Activated T-cell treated with anti-CD3 and anti-CD28 coated beads, Interleukin-2, amount 50 U/mL, for 4 hours (primary cell): ENCODE results near the gene CDNF. TPM values are rescaled to one million over a fixed set of nuclear protein-coding genes. Genes with fewer than 3 reads are reported as not detected.

Experiments used
- ATAC-seq, 2 donors: fragments of 200-7000 bp; cut with Tn5 transposase; one replicate each; pipeline ENCODE4 v1.10.0; 2021
- DNase-seq: peaks from one replicate; pipeline ENCODE4 v3.0.0-alpha.2; 2020
- H3K27me3 Mint-ChIP-seq: one replicate; pipeline ENCODE4 v1.8.0; 2021; ENCODE audit warnings: low read depth, mixed read lengths
- H3K36me3 Mint-ChIP-seq: one replicate; pipeline ENCODE4 v1.8.0; 2022; ENCODE audit warnings: mixed read lengths; ENCODE audit not compliant: insufficient read depth
- H3K4me1 Mint-ChIP-seq: one replicate; pipeline ENCODE4 v1.8.0; 2021; ENCODE audit warnings: low read depth, mixed read lengths
- H3K4me3 Mint-ChIP-seq: one replicate; pipeline ENCODE4 v1.8.0; 2021; ENCODE audit warnings: mild to moderate bottlenecking, moderate library complexity, mixed read lengths
- H3K9me3 Mint-ChIP-seq: one replicate; pipeline ENCODE4 v1.8.0; 2021; ENCODE audit warnings: mixed read lengths
- total RNA-seq, 3 donors: library from RNA; stranded (reverse); gene quantifications; one replicate each; pipeline ENCODE4 v1.2.1, GENCODE V29; 2021

The CDNF gene
- total RNA-seq, 3 donors from 2014 or later, result 0.71 to 2.1 (median 1.0) TPM

DNA sequence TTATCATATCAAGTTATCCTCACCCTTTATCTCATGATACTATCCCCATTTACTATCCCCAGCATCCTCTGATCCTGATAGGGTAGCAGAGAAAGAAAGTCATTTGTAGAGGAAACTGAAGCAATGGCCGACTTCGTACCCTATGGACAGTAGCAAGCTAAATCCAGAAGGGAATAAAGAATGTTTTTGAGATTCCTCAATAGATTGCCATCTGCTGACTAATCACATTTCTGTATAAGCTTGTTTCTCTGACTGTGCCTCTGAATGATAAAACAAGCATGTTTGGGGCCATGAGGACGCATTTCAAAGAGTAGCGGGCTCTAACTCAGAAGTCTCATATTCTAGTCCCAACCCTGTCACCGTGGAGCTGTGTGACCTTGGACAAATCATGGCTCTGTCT is 49.9 kb downstream of the CDNF start:
- ATAC-seq (no peak), DNase-seq (no peak)
- H3K9me3 Mint-ChIP-seq, result peaks cover 10% of the 10 kb centered on the region
- no peaks in the 10 kb centered on the region for H3K4me1 Mint-ChIP-seq
- H3K36me3 Mint-ChIP-seq, result no peaks in the 10 kb centered on the region
- no peaks in the 10 kb centered on the region for H3K27me3 Mint-ChIP-seq
- H3K4me3 Mint-ChIP-seq, result no peak overlapping the region

DNA sequence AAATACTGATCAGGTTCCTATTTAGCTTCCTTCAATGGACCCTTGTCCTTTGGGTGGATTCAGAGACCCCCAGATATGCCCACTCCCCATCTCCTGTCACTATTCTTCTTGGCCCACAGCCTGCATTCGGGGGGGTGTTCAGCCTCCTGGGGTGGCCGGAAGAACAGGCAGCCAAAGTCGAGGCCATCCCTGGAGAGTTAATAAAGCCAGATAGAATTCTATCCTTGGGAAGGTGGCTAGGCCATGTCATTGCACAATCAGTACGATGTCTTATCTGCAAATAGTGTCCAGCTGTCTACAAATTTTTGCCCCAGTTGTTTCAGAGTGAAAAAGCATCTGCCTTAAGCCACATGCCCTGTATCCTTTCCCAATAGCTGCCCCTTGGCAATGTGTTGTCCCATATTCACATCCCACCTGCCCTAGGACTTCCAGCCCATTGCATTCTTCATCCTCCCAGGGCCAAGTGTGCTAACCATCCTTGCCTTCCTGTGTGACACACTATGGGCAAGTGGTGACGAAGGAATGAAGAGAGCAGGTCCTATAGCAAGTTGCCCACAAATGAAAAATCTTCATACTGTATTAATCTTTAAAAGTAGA is 53.3 kb downstream of the CDNF start:
- Mint-ChIP-seq H3K36me3 (no peaks in the 10 kb centered on the region), H3K4me1 (peaks cover 6% of the 10 kb centered on the region), H3K9me3 (peaks cover 10% of the 10 kb centered on the region), H3K27me3 (no peaks in the 10 kb centered on the region), H3K4me3 (no peak overlapping the region)
- DNase-seq, result no peak
- no peak for ATAC-seq

DNA sequence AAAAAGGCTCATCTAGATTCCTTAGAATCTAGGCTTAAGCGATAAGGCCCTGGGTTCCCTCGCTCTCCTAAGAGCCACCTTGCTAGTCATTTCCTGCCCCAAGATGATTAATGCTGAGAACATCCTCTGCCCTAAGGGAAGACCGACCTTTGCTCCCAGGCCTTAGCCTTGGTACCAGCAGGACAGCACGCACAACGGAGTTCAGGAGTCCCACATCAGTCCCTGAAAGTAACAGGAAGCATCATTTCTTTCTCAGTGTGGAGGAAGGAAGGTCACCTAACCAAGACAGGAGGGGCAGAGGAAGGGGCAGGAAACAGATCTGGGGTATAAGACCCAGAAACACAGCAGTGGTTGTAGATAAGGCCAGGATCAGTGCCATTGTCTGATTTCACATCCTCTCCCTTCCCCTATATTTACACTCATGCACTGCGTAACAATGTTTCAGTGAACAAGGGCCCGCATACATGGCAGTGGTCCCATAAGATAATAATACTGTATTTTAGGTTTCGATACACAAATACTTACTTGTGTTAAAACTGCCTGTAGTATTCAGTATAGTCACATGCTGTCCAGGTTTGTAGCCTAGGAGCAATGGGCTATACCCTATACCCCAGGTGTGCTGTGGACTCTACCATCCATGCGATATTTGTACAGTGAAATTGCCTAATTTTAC is 55.0 kb downstream of the CDNF start:
- peaks cover 6% of the 10 kb centered on the region for H3K4me1 Mint-ChIP-seq
- ATAC-seq, result peak; percentile 50 to 51
- H3K27me3 Mint-ChIP-seq, result no peaks in the 10 kb centered on the region
- DNase-seq, result no peak
- no peaks in the 10 kb centered on the region for H3K36me3 Mint-ChIP-seq
- H3K4me3 Mint-ChIP-seq, result no peak overlapping the region
- H3K9me3 Mint-ChIP-seq, result peaks cover 10% of the 10 kb centered on the region

DNA sequence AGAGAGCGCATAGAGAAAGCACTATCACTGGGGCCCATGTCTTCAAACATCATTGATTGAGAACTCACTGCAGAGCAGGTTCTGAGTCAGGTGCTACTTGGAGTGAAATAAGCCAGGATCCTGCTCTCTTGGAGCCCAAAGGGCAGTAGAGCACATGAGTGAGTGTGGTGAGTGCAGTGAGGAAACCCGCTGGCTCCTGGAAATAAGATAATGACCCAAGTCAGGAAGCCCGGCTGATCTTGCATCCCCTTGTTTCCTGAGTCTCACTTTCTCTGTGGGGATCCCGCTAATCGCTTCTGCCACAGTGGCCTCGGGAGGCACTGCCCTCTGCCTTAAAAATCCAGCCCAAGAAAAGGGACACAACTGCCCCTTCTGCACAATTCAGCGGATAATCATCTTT is 56.1 kb downstream of the CDNF start:
- ATAC-seq (no peak), DNase-seq (no peak)
- H3K4me1 Mint-ChIP-seq, result peaks cover 6% of the 10 kb centered on the region
- H3K4me3 Mint-ChIP-seq, result no peak overlapping the region
- peaks cover 10% of the 10 kb centered on the region for H3K9me3 Mint-ChIP-seq
- no peaks in the 10 kb centered on the region for H3K36me3 Mint-ChIP-seq
- no peaks in the 10 kb centered on the region for H3K27me3 Mint-ChIP-seq

DNA sequence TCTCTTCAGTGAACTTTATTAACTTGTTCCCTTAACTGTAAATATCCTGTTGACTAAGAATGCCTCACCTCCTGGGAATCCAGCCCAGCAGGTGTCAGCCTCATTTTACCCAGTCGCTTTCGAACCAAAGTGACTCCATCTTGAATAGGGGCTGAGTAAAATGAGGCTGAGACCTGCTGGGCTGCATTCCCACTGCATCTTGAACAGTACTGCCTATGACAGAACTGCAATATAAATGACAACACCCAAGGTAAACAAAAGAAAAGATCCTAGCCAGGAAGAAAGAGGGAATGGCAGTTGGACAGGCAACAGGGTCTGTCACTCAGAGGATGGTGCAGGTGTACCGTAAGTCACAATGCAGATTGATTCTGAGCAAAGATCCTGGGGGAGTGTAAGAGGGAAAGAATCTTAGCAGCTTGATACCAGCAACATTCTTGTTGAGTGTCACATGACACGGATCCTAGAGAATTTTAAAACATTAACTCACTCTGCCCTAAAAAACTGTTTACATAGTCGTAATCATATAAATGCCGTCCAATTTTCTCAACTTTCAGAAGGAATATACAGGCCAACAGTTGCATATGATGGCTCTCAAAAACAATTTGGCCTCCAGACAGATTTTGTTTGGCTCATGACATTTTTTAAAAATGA is 58.7 kb downstream of the CDNF start:
- Mint-ChIP-seq H3K27me3 (no peaks in the 10 kb centered on the region), H3K4me1 (peaks cover 6% of the 10 kb centered on the region), H3K9me3 (no peaks in the 10 kb centered on the region), H3K36me3 (no peaks in the 10 kb centered on the region), H3K4me3 (no peak overlapping the region)
- DNase-seq, result no peak
- ATAC-seq, result no peak

DNA sequence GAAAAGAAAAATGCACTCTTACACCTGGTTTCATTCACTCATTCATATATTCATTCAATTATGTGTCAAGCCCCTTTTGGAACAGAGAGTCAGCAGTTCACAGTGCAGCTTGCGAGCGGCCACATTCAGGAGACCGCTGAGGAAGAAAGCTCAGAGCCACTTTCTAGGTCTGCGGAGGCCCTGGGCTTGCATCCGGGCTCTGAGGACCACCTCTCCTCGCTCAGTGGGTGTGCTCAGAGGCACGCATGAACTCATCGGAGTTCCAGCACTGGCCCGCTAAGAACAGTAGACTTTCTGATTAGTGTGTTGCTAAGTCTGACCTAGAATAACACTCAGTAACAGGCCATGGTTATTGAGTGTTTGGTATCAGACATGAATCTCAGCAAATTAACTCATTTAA is 61.3 kb downstream of the CDNF start:
- peaks cover 2% of the 10 kb centered on the region for H3K4me1 Mint-ChIP-seq
- H3K9me3 Mint-ChIP-seq, result no peaks in the 10 kb centered on the region
- H3K27me3 Mint-ChIP-seq, result no peaks in the 10 kb centered on the region
- H3K36me3 Mint-ChIP-seq, result no peaks in the 10 kb centered on the region
- no peak for DNase-seq
- ATAC-seq, result no peak
- H3K4me3 Mint-ChIP-seq, result no peak overlapping the region

DNA sequence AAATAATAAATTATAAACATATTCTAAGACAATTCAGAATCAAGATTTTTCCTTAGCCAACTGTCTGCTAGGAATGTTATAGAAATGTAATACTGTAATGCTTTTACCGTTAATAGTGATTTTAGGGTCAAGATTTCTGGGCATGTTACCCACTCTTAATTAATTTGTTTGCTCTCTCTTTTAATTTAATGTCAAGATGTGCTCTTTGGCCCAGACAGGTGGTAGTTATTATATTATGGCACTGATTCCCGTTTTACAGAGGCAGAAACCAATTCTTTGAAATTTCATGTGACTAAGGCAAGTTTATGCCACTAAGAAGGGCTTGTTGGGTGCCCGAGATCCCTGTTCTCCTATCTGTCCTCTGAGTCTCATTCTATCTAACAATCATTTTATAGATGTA is 62.2 kb downstream of the CDNF start:
- ATAC-seq, result no peak
- Mint-ChIP-seq H3K4me1 (peaks cover 2% of the 10 kb centered on the region), H3K9me3 (no peaks in the 10 kb centered on the region), H3K36me3 (no peaks in the 10 kb centered on the region), H3K4me3 (no peak overlapping the region), H3K27me3 (no peaks in the 10 kb centered on the region)
- DNase-seq, result no peak

DNA sequence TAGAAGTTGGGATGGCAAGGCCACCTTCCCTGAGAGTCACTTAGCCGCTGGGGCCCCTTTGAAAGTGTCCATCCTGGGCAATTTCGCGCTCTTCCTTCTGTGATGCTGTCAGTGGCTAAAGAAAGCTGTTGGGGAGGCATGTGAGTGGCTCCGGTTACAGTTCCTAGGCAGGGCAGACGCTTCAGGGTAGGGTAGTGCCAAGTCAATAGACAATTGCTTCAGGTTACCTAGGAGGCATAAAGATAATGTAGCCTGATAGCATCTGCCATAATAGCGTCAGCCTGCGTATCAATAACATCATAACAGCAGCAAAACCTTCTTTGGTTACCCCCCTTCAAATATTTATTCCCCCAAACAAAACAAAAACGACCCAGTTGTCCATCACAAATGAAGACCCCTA is 63.0 kb downstream of the CDNF start, which contains the start of gene FAM107B:
FAM107B (minus strand) TSS at position 101 of the 400 bp plus-strand sequence. CDS start 234 bp downstream, outside the sequence.
- Mint-ChIP-seq H3K4me1 (peaks cover 2% of the 10 kb centered on the region), H3K36me3 (no peaks in the 10 kb centered on the region), H3K9me3 (no peaks in the 10 kb centered on the region), H3K4me3 (no peak within 1 kb of the TSS), H3K27me3 (no peaks in the 10 kb centered on the region)
- DNase-seq (no peak), ATAC-seq (no peak)

DNA sequence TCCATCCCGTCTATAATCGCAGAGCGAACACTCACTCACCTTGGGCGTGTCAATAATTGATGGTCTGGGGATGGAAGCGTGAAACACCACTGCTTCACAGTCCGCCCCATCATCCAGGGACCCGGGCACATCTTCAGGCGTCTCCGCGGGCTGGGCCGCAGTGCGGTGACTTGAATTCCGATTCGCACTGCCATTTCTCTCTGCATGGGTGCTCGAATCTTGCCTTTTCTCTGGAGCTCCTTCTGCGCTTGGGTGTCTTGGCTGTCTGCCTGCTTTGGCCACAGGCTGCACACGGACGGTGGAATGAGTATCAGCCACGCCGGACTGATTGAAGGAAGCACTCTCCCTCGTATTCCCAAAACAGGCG is 63.6 kb downstream of the CDNF start:
- peaks cover 2% of the 10 kb centered on the region for H3K4me1 Mint-ChIP-seq
- no peaks in the 10 kb centered on the region for H3K36me3 Mint-ChIP-seq
- H3K4me3 Mint-ChIP-seq, result no peak overlapping the region
- no peak for DNase-seq
- ATAC-seq, result no peak
- no peaks in the 10 kb centered on the region for H3K27me3 Mint-ChIP-seq
- H3K9me3 Mint-ChIP-seq, result no peaks in the 10 kb centered on the region

DNA sequence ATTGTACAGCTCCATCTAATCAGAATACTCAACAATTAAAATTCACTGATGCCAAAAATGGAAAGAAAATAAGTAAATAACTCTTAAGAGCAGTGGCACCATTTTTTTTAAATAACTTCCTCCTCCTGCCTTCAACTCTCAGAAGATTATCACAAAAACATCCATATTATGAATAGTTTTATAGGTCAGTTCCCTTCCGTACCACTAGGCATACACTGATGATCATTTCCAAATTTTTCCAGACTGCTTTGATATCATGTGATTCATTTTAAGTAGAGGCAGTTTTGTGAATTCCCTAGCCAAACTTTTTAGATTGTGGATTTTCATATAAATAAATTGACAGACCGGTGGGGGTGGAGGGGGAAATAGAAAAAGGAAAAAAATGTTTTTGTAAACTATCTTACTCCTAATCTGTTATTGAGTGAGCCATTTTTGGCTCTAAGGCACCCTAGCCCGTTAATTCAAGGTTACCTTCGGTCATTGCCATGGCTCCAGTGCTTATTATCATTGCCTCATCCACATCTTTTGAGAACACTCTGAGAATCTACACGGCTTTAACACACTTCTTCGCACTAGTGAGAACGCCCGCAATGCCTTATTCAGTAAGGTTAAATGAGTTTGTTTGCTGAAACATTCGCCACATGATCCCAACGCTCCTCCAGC is 64.2 kb downstream of the CDNF start:
- no peaks in the 10 kb centered on the region for H3K36me3 Mint-ChIP-seq
- ATAC-seq, result no peak
- peaks cover 2% of the 10 kb centered on the region for H3K4me1 Mint-ChIP-seq
- H3K4me3 Mint-ChIP-seq, result no peak overlapping the region
- H3K27me3 Mint-ChIP-seq, result no peaks in the 10 kb centered on the region
- DNase-seq, result no peak
- no peaks in the 10 kb centered on the region for H3K9me3 Mint-ChIP-seq

DNA sequence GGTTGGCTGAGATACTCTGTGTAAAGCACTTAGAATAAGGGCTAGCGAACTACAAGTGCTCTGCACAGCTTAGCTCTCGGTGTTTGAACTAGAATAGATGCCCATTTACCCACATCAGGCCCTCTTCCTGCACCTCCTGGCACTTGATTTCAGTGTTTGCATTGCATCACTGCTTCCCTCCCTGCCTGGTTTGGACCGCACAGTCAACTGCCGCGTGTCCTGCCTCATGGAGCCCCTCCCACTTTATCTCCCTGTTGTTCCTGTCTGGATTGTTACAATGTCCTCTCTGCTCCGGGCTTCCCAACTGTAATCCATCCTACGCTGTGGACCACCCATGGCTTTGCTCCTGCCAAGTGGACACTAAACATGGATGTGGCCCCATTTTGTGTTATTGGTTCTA is 65.4 kb downstream of the CDNF start:
- no peak overlapping the region for H3K4me3 Mint-ChIP-seq
- H3K27me3 Mint-ChIP-seq, result no peaks in the 10 kb centered on the region
- peaks cover 2% of the 10 kb centered on the region for H3K4me1 Mint-ChIP-seq
- no peaks in the 10 kb centered on the region for H3K9me3 Mint-ChIP-seq
- DNase-seq, result no peak
- ATAC-seq, result no peak
- H3K36me3 Mint-ChIP-seq, result no peaks in the 10 kb centered on the region

DNA sequence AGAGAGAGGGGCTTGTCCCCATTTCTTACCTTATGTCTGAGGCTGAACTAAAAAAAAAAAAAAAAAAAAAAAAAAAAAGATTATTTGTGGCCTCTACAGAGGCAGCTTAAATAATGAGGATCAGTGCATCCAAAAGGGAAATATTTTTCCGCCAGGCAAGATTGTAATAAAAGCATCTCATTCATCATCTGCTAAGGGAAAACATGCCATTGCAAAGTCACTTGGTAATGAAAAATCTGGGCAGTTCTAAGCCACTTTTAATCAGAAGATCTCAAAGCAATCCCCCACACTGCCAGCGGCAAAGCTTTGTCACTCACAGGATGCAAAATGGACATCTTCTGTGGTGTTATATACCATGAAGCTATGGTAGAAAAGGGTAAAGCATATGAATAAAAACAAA is 66.9 kb downstream of the CDNF start:
- peaks cover 2% of the 10 kb centered on the region for H3K4me1 Mint-ChIP-seq
- no peaks in the 10 kb centered on the region for H3K36me3 Mint-ChIP-seq
- H3K27me3 Mint-ChIP-seq, result no peaks in the 10 kb centered on the region
- H3K4me3 Mint-ChIP-seq, result no peak overlapping the region
- ATAC-seq, result no peak
- H3K9me3 Mint-ChIP-seq, result no peaks in the 10 kb centered on the region
- no peak for DNase-seq
